A204.1 (cell line): ENCODE data around the gene SLC25A52.
"Not testable (repeated sequence)": the region's sequence is repeated elsewhere in the genome, so short reads cannot be mapped to it uniquely, and the experiment has no call there.

ENCODE experiments used
- FAIRE-seq: peaks from 2 replicates; lab custom pipeline; 2012; peaks lifted over from hg19 to GRCh38; lab: Jason Lieb, UNC

SLC25A52 gene, protein sequence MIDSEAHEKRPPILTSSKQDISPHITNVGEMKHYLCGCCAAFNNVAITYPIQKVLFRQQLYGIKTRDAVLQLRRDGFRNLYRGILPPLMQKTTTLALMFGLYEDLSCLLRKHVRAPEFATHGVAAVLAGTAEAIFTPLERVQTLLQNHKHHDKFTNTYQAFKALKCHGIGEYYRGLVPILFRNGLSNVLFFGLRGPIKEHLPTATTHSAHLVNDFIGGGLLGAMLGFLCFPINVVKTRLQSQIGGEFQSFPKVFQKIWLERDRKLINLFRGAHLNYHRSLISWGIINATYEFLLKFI

DNA sequence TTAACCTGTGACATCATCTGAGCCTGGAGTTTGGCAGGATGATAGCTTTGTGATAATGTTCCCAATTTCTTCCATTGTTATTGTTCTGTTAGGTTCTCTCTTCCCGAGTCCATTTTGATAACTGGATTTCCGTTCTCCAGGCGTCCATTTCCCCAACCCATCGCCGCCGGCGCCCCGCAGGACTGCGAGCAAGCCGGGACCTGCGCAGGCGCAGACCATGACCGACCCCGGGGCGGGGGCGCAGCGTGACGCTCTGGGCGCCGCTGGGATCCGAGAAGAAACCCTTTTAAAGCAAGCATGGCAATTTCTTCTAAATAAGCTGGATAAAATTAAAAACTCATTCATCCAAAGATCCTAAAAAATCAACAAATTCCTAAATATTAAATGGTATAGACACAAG lies at the start of gene SLC25A52:
Gene SLC25A52, minus strand, starts transcription at position 186 of the 400 bp plus-strand sequence. CDS start 219 bp downstream, outside the sequence.
- FAIRE-seq, result no peak

DNA sequence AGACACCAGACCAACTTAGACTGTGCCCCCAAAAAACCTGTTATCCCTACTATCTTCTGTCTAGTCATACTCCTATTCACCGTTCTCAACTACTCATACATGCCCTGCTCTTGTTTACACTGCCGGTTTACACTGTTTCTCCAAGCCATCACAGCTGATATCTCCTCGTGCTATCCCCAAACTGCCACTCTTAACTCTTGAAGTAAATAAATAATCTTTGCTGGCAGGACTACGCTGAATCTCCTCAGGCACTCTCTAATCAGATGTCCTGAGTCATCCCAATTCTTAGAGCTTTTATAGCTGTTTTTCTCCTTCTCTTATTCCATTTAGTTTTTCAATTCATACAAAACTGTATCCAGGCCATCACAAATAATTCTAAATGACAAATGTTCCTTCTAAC lies 48.4 kb upstream of the SLC25A52 start:
- not testable (repeated sequence) for FAIRE-seq

DNA sequence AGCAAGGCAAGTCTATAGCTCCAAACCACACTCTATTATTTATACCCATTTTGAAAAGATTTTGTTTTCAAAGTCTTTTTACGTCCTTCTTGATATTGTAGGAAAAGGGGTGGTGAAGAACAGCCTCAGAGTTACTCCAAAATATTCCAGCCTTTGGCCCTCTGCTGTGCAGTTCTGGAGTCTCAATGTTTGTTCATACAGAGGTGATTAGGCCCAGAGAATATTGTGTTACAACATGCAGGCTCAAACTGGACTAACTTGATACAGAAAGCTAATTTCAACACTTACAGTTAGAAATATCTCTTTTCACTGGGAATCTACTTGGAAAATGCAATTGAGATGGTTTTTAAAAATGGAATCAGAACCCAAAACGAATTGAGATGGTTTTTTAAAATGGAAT lies 40.4 kb upstream of the SLC25A52 start:
- no peak for FAIRE-seq

DNA sequence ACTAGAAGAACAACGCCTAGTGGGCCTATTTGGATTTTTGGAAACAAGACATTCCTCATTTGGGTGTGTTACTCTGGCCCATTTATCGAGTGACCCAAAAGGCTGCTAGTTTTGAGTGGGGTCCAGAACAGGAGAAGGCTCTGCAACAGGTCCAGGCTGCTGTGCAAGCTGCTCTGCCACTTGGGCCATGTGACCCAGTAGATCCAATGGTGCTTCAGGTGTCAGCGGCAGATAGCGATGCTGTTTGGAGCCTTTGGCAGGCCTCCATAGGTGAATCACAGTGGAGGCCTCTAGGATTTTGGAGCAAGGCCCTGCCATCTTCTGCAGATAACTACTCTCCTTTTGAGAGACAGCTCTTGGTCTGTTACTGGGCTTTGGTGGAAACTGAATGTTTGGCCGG lies 38.6 kb upstream of the SLC25A52 start:
- not testable (repeated sequence) for FAIRE-seq

DNA sequence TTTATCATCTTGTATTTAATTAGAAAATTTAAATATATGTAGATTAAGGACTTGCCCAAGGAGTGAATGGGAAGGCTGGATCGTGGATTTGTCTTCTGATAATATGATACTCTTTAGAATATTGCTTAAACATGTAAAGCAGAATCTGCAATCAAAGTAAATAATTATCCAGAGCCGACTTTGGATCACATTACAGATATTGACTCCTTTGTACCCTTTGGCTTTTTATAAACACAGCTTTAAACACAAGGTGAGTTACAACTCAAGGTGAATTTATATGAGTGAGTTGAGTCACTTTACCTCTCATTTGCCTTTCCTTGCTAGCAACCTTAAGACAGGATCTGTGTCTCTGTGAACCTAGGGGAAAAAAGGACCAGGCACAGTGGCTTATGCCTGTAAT lies 37.7 kb upstream of the SLC25A52 start:
- FAIRE-seq, result no peak

DNA sequence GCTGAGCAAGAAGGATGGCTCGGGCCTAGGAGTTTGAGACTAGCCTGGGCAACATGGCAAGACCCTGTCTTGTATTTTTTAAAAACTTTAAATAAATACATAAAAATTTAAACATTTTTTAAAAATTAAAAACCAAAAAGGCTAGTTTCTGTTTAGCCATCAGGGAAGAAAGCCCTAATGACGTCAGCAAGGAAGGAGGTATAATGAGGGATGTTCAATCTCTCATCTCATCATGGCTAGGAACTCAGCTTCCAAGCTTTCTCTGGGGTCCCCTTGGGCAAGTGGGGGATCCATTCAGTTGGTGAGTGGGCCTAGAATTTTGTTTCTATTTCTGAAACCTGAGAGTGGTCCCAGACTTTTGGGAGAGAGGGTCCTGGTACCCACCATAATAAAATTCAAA lies 35.1 kb upstream of the SLC25A52 start:
- no peak for FAIRE-seq

DNA sequence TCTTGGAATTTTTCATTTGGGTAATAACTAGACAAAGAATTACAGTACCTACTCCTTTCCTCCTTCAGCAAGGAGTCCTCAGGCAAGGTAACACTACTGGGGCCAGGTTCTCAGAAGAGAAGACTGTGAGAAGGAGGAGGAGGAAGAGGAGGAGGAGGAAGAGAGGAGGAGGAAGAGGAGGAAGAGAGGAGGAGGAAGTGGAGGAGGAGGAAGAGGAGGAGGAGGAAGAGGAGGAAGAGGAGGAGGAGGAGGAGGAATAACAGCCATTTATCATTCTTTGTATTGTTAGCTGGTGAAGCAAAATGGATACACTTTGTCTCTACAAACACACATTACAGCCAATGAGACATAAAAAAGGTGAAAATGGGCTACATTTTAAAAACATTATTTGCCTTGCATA lies 32.9 kb upstream of the SLC25A52 start:
- FAIRE-seq, result no peak

DNA sequence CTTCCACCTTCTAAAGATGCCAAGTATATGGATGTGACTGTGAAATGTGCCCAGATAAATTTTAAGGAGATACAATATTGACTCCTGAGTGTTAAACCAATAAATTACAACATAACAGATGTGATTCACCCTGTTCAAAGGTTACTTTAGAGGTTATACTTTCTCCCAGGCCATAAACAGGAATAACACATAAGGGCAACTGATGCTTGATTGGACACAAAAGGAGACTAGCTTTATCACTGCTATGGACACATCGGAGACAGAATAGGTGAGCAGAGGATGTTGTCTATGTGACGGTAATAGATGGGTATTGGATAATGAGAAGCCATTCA lies 31.9 kb upstream of the SLC25A52 start:
- FAIRE-seq, result no peak

DNA sequence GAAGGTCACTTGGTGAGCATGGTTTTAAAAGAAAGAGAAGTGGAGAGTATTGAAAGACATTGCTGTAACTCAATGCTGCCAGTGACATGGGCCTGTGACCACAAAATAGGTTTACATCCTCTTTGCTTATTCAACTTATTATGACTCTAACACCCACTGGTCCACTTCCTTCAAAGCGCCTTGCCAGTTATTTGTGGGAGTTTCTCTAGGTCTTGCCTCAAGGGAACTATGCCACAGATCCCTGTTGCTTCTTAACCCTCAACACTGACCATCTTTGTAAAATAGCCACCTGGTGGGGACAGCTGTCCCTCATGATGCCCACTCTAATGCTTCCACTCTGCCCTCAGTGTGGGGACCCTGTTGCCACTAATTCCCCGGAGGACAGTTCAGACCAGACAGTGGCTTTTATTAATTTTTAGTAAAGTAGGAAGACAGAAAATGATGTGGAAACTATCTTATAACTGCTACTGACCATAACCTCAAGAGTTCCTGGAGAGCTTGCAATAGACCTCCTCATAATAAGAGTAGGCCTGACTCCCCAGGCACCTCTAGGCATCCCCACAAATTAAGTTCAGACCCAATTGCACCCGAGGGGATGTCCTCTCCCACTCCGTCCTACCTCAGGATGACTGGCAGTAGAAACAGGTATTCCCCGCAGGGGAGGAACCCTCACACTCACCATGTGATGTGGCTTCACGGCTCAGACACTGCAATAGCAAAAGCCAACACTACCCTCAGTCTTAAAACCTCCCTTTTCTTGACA lies 31.3 kb upstream of the SLC25A52 start:
- FAIRE-seq, result no peak

DNA sequence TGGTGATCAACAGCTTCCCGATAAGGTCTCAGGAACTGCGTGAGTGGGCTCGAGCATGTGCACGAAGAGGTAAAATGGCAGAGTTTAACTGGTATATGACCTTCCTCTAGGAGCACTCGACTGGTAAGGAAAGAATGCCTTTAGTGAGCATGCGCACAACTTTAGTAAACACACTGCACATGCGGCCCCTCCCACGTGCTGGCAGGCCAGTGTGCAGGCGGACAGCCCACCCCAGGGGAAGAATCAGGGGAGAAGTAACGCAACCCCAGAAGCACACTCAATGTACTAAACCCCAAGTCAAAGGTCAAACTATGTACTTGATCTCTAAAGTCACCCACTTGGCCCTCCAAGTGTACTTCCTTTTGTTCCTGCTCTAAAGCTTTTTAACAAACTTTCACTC lies 28.7 kb upstream of the SLC25A52 start:
- FAIRE-seq, result no peak

DNA sequence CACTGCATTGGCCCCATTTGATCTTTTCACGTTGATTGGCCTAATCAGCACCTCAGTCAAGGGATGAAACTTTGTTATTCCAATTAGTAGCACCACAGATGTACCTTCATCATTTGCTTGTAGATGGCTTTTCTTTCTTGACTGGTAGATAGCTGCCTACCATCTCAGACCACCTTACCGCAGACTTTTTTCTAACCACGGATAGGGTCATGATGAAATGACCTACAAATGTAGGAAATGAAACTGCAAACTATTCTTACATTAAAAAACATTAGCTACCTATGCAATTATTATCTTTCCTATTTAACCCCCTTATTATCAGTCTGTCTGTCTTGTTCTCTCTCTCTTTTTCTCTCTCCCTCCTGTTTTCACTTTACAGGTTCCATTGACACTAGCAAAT lies 22.4 kb upstream of the SLC25A52 start:
- no peak for FAIRE-seq

DNA sequence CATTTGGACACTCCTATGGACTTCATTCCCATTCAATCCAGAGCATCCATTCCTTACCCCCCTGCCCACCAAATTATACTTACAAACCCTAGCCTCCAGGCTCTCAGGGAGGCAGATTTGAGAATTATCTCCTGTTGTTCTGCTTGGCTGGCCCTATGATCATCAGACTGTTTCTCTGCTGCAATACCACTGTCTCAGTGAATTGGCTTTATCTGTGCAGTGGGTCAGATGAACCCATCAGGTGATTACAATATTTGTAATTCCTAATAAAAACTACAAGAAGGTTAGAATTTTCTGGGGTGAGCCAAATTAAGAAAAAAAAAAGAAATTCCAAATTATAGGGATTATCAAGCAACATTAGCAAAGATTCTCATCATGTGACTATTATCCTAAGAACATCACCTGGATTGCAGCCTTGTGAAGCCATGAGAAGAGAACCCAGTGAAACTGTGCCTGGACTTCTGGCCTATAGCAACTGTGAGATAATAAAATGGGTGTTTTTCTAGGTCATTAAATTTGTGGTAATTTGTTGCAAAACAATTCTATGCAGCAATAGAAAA lies 17.8 kb upstream of the SLC25A52 start:
- FAIRE-seq, result no peak

DNA sequence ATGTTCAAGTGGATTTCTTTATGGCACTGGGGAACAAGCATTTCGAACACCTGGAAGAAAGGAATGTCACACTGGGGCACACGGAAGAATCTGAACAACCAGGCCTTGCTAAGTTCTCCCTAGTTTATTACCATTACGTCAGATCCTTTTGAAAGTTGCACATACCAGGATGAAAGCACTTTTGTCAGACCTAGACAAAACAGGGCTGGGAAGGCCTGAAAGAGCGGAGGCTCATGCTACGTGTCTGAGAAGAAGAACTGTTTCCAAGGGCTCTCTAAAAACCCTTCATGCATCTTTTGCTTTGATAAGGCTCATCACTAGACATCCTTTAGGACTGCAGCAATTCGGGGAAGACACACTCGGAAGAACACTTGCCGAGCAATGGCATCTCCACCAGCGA lies 15.4 kb upstream of the SLC25A52 start:
- no peak for FAIRE-seq

DNA sequence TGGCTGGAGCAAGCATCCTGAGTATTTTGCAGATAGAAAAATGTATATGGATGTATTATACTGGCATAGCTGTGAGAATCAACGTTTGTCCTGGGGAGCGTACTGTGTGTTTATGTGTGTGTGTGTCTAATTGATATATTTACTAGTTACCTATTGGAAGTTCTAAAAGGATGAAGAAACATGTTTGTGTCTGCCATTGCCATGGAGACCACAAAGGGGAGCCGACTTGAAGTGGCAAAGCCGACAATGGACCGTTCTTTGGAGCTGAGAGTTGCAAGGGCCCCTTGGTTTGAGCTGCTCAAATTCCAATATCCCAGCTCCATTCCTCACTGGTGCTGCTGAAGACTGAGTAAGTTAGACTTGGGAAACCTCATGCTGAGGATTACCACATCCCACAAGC lies 14.3 kb upstream of the SLC25A52 start:
- FAIRE-seq, result no peak

DNA sequence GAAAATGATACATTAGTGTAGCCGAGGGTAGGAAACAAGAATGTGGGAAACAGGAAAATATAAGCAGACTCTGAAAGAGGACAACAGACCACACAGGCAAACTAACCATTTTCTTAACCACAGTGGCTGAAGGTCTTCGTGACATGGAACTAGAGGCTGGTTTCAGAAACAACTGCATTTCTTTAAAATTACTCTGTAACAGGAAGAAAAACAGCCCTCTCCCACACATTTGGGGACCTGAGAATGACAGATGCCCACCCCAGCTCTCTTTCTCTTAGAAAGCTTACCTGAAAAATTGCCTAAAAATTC lies 13.8 kb upstream of the SLC25A52 start:
- FAIRE-seq, result no peak

DNA sequence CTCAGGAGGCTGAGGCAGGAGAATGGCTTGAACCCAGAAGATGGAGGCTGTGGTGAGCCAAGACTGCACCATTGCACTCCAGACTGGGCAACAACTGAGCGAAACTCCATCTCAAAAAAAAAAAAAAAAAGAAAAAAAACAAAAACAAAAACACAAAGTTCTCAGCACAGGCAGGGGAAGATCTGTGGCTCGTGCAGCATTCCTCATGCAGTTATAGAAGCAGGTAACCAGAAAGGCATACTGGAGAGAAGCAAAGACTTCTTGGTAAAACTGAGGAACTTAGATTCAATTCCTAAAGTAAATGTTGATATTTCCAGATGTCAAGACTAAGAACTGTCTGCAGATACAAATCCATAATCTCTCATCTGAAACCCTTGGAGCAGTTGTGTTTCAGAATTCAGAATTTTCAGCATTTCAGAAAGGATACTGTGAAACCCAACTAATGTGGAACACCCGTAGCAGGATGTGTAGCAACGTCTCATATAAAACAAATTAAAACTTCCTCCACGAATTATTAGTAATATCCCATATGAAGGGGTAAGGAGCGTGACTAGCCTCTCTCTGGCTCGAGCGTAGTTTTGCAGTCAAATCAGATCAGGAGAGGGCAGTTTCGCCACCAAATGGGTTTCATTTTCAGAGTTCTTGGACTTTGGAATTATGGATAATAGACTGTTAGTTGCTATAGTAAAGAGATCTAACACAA lies 13.2 kb upstream of the SLC25A52 start:
- no peak for FAIRE-seq

DNA sequence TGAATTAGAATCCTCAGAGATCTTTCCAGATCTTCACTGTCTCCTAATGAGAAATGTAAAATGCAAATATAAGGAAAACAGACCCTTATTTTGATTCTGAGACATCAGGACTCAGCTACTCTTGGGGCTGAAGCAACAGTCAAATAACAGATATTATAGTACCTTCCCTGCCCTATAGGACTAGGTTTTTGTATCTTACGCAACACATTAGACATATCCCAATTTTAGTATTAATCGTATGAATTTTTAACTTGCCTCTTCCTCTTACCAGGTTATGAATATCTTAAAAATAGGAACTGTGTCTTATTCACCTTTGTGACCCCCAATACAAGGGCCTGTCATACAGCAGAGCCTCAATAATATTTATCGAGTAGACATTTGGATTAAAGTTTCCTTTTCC lies 12.0 kb upstream of the SLC25A52 start:
- FAIRE-seq, result no peak

DNA sequence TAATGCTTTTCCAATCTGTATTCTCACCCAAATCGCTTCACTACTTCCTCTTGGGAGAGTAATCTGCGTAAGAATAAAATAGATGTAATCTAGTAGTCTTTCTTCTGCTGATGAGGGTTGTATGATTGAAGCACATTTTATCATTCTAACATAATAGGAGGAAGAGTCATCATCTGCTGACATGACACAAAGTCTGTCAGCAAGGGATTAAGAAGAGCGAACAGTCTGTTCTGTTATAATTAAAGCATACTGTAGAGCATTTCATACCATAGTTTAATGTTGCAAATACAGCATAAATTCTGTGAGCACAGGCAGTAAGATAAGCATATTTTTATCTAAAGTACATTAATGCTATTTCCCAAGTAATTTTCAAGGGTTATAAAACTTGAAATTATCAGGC lies 10.4 kb downstream of the SLC25A52 start:
- no peak for FAIRE-seq

DNA sequence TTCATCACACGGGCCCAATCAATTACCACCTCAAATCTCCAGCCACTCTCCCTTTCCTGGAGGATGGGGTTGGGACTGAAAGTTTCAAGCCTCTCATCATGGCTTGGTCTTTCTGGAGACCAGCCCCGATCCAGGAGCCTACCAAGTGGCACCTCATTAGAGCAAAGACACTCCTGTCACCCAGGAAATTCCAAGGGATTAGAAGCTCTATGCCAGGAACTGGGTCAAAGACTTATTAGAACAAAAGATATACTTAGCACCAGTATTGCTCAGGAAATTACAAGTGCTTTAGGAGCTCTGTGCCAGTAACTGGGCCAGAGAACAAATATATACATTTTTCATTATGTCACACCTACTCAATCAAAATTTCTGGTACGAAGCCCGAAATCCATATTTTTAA lies 14.3 kb downstream of the SLC25A52 start:
- no peak for FAIRE-seq

DNA sequence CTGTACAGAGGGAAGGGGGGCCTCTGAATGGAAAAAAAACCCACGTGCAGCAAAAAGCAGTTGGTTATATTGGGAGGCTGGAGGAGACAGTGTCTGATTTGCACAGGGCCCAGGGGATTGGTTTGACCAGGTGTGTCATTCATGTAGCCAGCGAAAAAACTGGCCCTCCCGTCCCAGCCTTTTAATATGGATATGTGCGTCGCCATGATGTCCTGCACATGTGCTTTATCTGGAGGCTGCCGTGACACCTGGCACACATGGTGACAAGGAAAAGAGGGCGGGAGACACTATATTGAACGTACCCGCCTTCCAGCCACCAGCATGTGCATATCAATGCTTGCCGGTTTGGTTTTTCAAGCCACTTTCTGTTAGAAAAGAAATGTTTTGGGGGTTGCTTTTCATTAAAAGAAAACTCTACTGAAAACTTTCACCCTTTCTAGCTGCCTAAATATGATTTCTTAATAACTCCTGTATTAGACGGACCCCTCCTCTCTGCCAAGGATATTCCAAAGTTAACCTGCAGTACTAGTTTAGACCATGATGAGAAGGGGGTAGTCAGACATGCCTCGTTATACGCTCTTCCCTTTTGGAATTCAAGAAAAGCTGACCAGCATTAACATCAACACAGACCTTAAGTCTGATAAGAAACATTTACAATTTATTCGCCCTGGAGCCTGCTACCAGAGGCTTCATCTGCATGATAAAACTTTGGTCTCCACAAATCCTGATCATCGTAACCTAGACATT lies 16.2 kb downstream of the SLC25A52 start:
- FAIRE-seq, result no peak

DNA sequence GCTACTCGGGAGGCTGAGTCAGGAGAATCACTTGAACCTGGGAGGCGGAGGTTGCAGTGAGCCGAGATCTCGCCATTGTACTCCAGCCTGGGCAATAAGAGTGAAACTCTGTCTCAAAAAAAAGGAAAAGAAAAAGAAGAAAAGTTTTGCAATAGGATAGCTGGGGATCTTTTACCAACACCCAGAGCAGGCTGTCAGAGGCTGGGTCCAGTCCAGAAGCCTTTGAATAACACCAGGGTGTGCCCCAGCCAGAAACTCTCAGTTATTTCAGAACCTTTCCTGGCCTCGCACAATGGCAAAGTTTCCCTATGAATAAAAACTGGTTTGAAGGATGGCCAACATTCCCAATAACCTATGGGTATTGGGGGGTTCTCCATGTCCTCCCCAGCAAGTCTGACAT lies 17.1 kb downstream of the SLC25A52 start:
- not testable (repeated sequence) for FAIRE-seq

DNA sequence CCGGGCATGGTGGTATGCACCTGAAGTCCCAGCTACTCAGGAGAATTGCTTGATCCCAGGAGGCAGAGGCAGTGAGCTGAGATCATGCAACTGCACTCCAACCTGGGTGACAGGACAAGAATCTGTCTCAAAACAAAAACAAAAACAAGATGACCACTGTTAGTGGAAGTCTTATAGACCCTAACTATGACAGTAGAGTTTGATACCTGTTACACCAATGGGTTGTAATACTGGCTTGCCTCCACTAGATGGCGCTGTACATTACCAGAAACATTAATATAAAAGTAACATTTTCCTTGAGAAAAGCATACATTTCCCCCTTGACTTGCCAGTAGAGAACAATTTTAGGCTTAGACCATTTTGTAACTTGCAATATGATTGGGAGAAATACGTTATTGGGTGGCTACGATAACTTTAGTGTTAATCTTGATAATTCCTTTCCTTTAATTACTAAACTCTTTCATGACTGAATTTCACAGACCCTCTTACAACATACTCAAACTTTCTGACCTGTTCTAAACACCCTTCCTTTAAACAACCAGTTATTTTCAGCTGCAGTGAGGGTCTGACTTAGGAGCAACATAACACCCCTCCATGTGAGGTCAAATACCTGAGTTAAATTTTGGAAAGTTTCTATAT lies 19.5 kb downstream of the SLC25A52 start:
- peak; percentile 69 for FAIRE-seq
